NB4 (cell line): ENCODE results near the gene RRBP1.
A peak's percentile ranks its signal among the peaks of the same experiment; 100 is the strongest.

Experiments
- DNase-seq: peaks from one replicate; pipeline ENCODE4 v3.0.0; 2010; ENCODE audit warnings: low read depth
- H3K4me3 ChIP-seq: one replicate; pipeline ENCODE4 v1.5.1; 2011; ENCODE audit warnings: mild to moderate bottlenecking, low read depth, low read length, moderate library complexity
- CTCF ChIP-seq: IDR thresholded peaks from one replicate; pipeline ENCODE4 v1.5.1; 2012; ENCODE audit warnings: low read depth, low read length
- MAX ChIP-seq: IDR thresholded peaks from 2 replicates; pipeline ENCODE4 v1.6.1; 2011; ENCODE audit warnings: low read depth, low read length
- MYC ChIP-seq: IDR thresholded peaks from 2 replicates; pipeline ENCODE4 v1.6.1; 2011; ENCODE audit warnings: low read depth, low read length
- POLR2A ChIP-seq: IDR thresholded peaks from 2 replicates; pipeline ENCODE4 v1.6.1; 2011; ENCODE audit warnings: mild to moderate bottlenecking; ENCODE audit not compliant: insufficient read length; ENCODE audit errors: extremely low read depth

Gene RRBP1

GRCh38 chr20:17666481-17666880 lies 15.6 kb downstream of the RRBP1 start:
- no peak for DNase-seq
- no peak overlapping the region for H3K4me3 ChIP-seq
- TF ChIP-seq POLR2A (no peak), MAX (no peak), MYC (no peak), CTCF (no peak)

- TF ChIP-seq POLR2A (no peak), MAX (no peak), MYC (no peak), CTCF (no peak)
- H3K4me3 ChIP-seq: no peak overlapping the region
- DNase-seq: no peak
Observed at GRCh38 chr20:17665756-17666155, 16.3 kb downstream of the RRBP1 start.

GRCh38 chr20:17664025-17664633 lies 17.9 kb downstream of the RRBP1 start:
- peak; percentile 14 for DNase-seq
- TF ChIP-seq POLR2A: no peak
- TF ChIP-seq CTCF: no peak
- no peak for TF ChIP-seq MYC
- no peak for TF ChIP-seq MAX
- no peak overlapping the region for H3K4me3 ChIP-seq

GRCh38 chr20:17663486-17663885 lies 18.6 kb downstream of the RRBP1 start:
- no peak for DNase-seq
- TF ChIP-seq POLR2A (no peak), MAX (no peak), CTCF (no peak), MYC (no peak)
- no peak overlapping the region for H3K4me3 ChIP-seq

GRCh38 chr20:17663040-17663399 lies 19.0 kb downstream of the RRBP1 start:
- TF ChIP-seq CTCF (no peak), POLR2A (no peak), MAX (no peak), MYC (no peak)
- no peak overlapping the region for H3K4me3 ChIP-seq
- DNase-seq: no peak

GRCh38 chr20:17662333-17663039 lies 19.6 kb downstream of the RRBP1 start:
- TF ChIP-seq MYC: 0 out of 2 replicates have a peak, but pooled peaks have one; percentile 40
- no peak for TF ChIP-seq CTCF
- TF ChIP-seq MAX: peak; percentile 73; the same call in 1 of the 2 replicates
- DNase-seq: peak; percentile 93
- H3K4me3 ChIP-seq: no peak overlapping the region
